WTC11 (cell line): ENCODE measurements around the gene ASCC1.
"Not testable (repeated sequence)": the region's sequence is repeated elsewhere in the genome, so short reads cannot be mapped to it uniquely, and the experiment has no call there.

Experiments
- CREM ChIP-seq: sonication (generic); formaldehyde crosslinking; IDR thresholded peaks from 2 replicates; pipeline ENCODE4 v1.8.1; 2022; ENCODE audit warnings: mild to moderate bottlenecking, missing genetic modification reagents, moderate library complexity
- SMAD3 ChIP-seq: sonication (generic); formaldehyde crosslinking; IDR thresholded peaks from 2 replicates; pipeline ENCODE4 v1.8.0; 2022; ENCODE audit warnings: missing genetic modification reagents, mild to moderate bottlenecking, borderline replicate concordance
- TF ChIP-seq, protein P1 (sequence below): fragments of 200-600 bp; IDR thresholded peaks from 2 replicates; pipeline ENCODE4 v1.8.0; 2022; ENCODE audit warnings: antibody characterized with exemption

DNA sequence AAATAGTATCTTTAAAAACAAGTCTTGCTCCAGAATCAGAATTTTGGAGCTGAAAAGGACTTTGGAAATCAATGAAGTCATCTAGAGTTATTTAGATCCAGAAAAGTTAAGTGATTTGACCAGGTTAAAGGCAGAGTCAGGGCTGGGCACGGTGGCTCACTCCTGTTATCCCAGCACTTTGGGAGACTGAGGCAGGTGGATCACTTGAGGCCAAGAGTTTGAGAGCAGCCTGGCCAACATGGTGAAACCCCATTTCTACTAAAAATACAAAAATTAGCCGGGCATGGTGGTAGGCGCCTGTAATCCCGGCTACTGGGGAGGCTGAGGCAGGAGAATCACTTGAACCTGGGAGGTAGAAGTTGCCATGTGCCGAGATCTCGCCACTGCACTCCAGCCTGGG is 8.1 kb upstream of the ASCC1 start:
- TF ChIP-seq, protein P1, sequence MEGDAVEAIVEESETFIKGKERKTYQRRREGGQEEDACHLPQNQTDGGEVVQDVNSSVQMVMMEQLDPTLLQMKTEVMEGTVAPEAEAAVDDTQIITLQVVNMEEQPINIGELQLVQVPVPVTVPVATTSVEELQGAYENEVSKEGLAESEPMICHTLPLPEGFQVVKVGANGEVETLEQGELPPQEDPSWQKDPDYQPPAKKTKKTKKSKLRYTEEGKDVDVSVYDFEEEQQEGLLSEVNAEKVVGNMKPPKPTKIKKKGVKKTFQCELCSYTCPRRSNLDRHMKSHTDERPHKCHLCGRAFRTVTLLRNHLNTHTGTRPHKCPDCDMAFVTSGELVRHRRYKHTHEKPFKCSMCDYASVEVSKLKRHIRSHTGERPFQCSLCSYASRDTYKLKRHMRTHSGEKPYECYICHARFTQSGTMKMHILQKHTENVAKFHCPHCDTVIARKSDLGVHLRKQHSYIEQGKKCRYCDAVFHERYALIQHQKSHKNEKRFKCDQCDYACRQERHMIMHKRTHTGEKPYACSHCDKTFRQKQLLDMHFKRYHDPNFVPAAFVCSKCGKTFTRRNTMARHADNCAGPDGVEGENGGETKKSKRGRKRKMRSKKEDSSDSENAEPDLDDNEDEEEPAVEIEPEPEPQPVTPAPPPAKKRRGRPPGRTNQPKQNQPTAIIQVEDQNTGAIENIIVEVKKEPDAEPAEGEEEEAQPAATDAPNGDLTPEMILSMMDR = not testable (repeated sequence)
- TF ChIP-seq CREM (CRISPR knock-in tag); SMAD3: not testable (repeated sequence)
